G401.6 (cell line): ENCODE results near the gene MTARC2.

Experiments
- FAIRE-seq: peaks from 2 replicates; lab custom pipeline; 2012; peaks lifted over from hg19 to GRCh38; lab: Jason Lieb, UNC

The MTARC2 gene

DNA sequence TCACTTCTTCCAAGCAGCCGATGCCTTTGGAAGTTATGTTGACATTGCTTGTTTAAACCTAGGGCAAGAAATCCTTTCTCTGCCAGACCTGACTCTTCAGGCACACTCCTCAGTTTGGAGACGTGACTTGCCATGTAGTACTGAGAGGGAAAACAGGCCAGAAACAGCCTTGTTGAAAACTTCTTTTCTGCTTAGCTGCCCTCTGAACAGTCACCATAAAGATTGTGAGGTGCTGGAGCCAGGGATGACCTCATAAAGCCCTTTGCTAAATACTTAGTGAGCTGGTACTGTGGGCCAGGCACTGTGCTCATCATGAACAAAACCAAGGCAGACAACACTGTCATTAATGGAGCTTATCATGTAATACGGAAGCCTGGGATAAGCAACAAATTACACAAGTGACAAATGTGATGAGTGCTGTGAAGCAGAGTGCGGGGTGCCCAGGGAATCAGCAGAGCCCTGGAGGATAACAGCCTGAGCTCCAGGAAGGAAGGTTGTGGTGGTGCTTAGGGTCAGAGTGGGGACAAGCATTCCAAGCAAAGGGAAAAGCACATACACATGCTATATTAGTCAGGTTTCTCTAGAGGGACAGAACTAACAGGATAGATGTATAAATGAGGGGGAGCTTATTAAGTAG lies 80.9 kb downstream of the MTARC2 start:
- no peak for FAIRE-seq

- no peak for FAIRE-seq
Observed at GRCh38 chr1:220833436-220833835, 85.3 kb downstream of the MTARC2 start.
